ENCODE data around the gene QSOX1. TPM values are rescaled to one million over a fixed set of nuclear protein-coding genes. Genes with fewer than 3 reads are reported as not detected.

QSOX1 gene
- total RNA-seq, 1 donor from 2014 or later, result 156 TPM

- H3K36me3 Mint-ChIP-seq (ENCODE audit: low read depth, unreplicated experiment), result peaks cover 23% of the 10 kb centered on the region
- Histone ChIP-seq H3K4me3 (ENCODE audit: insufficient read depth, low read depth, low read length) (no peak overlapping the region), H3K27ac (ENCODE audit: low read depth, low read length) (no peak overlapping the region), H3K4me1 (ENCODE audit: insufficient read depth, low read length) (no peaks in the 10 kb centered on the region), H3K27me3 (ENCODE audit: insufficient read depth, low read length) (no peaks in the 10 kb centered on the region), H3K79me2 (ENCODE audit: insufficient read depth, low read length) (no peaks in the 10 kb centered on the region), H3K9ac (ENCODE audit: low read length) (no peak overlapping the region), H2AFZ (ENCODE audit: low read depth, low read length) (no peak overlapping the region), H3K4me2 (ENCODE audit: low read length) (no peak overlapping the region), H3K36me3 (ENCODE audit: insufficient read depth, low read length) (peaks cover 28% of the 10 kb centered on the region), H4K20me1 (ENCODE audit: insufficient read depth, low read length) (peaks cover 11% of the 10 kb centered on the region), H3K9me3 (ENCODE audit: insufficient read depth, low read depth, low read length) (no peaks in the 10 kb centered on the region)
- peaks cover under 1% of the 10 kb centered on the region for H3K27me3 Mint-ChIP-seq (ENCODE audit: low read depth, unreplicated experiment)
- no peak overlapping the region for H3K27ac Mint-ChIP-seq (ENCODE audit: unreplicated experiment)
- no peak for FAIRE-seq
- no peak overlapping the region for H3K4me3 Mint-ChIP-seq (ENCODE audit: unreplicated experiment)
- no peaks in the 10 kb centered on the region for H3K9me3 Mint-ChIP-seq (ENCODE audit: unreplicated experiment)
- TF ChIP-seq CTCF (IDR thresholded peaks at IDR 0.05; ENCODE audit: insufficient read depth, low read depth, low read length), result no peak
- no peak for DNase-seq (ENCODE audit: low read depth)
- no peaks in the 10 kb centered on the region for H3K4me1 Mint-ChIP-seq (ENCODE audit: low read depth, unreplicated experiment)
Measured at GRCh38 chr1:180185971-180186645, 31.4 kb downstream of the QSOX1 start.

- no peak overlapping the region for H3K9ac ChIP-seq (ENCODE audit: low read length)
- no peaks in the 10 kb centered on the region for H3K4me1 Mint-ChIP-seq (ENCODE audit: low read depth, unreplicated experiment)
- no peak for FAIRE-seq
- H3K4me2 ChIP-seq (ENCODE audit: low read length), result no peak overlapping the region
- no peak overlapping the region for H3K27ac Mint-ChIP-seq (ENCODE audit: unreplicated experiment)
- H3K4me1 ChIP-seq (ENCODE audit: insufficient read depth, low read length), result no peaks in the 10 kb centered on the region
- H3K36me3 ChIP-seq (ENCODE audit: insufficient read depth, low read length), result peaks cover 28% of the 10 kb centered on the region
- H3K27ac ChIP-seq (ENCODE audit: low read depth, low read length), result no peak overlapping the region
- peaks cover 11% of the 10 kb centered on the region for H4K20me1 ChIP-seq (ENCODE audit: insufficient read depth, low read length)
- no peaks in the 10 kb centered on the region for H3K9me3 ChIP-seq (ENCODE audit: insufficient read depth, low read depth, low read length)
- TF ChIP-seq CTCF (IDR thresholded peaks at IDR 0.05; ENCODE audit: insufficient read depth, low read depth, low read length) (no peak), EZH2 (IDR thresholded peaks at IDR 0.05; ENCODE audit: insufficient read depth, low read length) (no peak)
- no peak overlapping the region for H3K4me3 ChIP-seq (ENCODE audit: insufficient read depth, low read depth, low read length)
- no peak for DNase-seq (ENCODE audit: low read depth)
- no peak overlapping the region for H2AFZ ChIP-seq (ENCODE audit: low read depth, low read length)
- H3K4me3 Mint-ChIP-seq (ENCODE audit: unreplicated experiment), result no peak overlapping the region
- H3K27me3 ChIP-seq (ENCODE audit: insufficient read depth, low read length), result no peaks in the 10 kb centered on the region
- H3K36me3 Mint-ChIP-seq (ENCODE audit: low read depth, unreplicated experiment), result peaks cover 27% of the 10 kb centered on the region
- H3K9me3 Mint-ChIP-seq (ENCODE audit: unreplicated experiment), result no peaks in the 10 kb centered on the region
- H3K27me3 Mint-ChIP-seq (ENCODE audit: low read depth, unreplicated experiment), result peaks cover 5% of the 10 kb centered on the region
- H3K79me2 ChIP-seq (ENCODE audit: insufficient read depth, low read length), result no peaks in the 10 kb centered on the region
Measured at GRCh38 chr1:180186831-180187230, 32.2 kb downstream of the QSOX1 start.

DNA sequence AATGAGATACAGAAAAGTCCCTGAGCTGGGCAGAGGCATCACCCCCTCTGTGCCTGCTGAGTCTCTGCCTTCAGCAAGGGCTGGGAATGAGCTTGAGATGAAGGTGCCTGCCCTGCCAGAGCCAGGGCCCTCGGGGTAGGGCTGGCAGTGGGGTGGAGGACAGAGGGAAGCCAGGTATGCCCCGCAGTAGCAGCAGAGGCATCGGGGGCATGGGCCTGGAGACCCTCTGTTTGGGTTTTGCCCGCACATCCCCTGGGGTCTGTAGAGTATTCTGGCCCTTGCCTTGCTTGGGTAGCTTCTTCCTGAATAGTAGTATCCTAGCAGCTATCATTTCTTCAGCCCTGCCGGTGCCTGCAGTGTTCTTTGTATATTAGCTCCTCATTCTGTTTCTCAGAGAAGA, 33.0 kb downstream of the QSOX1 start:
- peaks cover 13% of the 10 kb centered on the region for H3K27me3 Mint-ChIP-seq (ENCODE audit: low read depth, unreplicated experiment)
- Histone ChIP-seq H3K4me3 (ENCODE audit: insufficient read depth, low read depth, low read length) (no peak overlapping the region), H3K4me2 (ENCODE audit: low read length) (no peak overlapping the region), H3K27ac (ENCODE audit: low read depth, low read length) (no peak overlapping the region), H3K27me3 (ENCODE audit: insufficient read depth, low read length) (no peaks in the 10 kb centered on the region), H3K9me3 (ENCODE audit: insufficient read depth, low read depth, low read length) (no peaks in the 10 kb centered on the region), H2AFZ (ENCODE audit: low read depth, low read length) (no peak overlapping the region), H3K4me1 (ENCODE audit: insufficient read depth, low read length) (no peaks in the 10 kb centered on the region), H3K9ac (ENCODE audit: low read length) (no peak overlapping the region), H4K20me1 (ENCODE audit: insufficient read depth, low read length) (peaks cover 11% of the 10 kb centered on the region), H3K36me3 (ENCODE audit: insufficient read depth, low read length) (peaks cover 24% of the 10 kb centered on the region), H3K79me2 (ENCODE audit: insufficient read depth, low read length) (no peaks in the 10 kb centered on the region)
- no peak overlapping the region for H3K4me3 Mint-ChIP-seq (ENCODE audit: unreplicated experiment)
- no peak for DNase-seq (ENCODE audit: low read depth)
- no peak overlapping the region for H3K27ac Mint-ChIP-seq (ENCODE audit: unreplicated experiment)
- peaks cover 35% of the 10 kb centered on the region for H3K36me3 Mint-ChIP-seq (ENCODE audit: low read depth, unreplicated experiment)
- no peak for FAIRE-seq
- H3K9me3 Mint-ChIP-seq (ENCODE audit: unreplicated experiment), result peaks cover 2% of the 10 kb centered on the region
- H3K4me1 Mint-ChIP-seq (ENCODE audit: low read depth, unreplicated experiment), result no peaks in the 10 kb centered on the region
- TF ChIP-seq CTCF (IDR thresholded peaks at IDR 0.05; ENCODE audit: insufficient read depth, low read depth, low read length), result no peak
- TF ChIP-seq EZH2 (IDR thresholded peaks at IDR 0.05; ENCODE audit: insufficient read depth, low read length), result no peak

All from astrocyte (in vitro differentiated cells and primary cell).